Glutamatergic neuron (in vitro differentiated cells): ENCODE measurements around the gene CCDC91. TPM values are rescaled to one million over a fixed set of nuclear protein-coding genes. Genes with fewer than 3 reads are reported as not detected.

Experiments used
- DNase-seq: peaks from one replicate; pipeline ENCODE4 v3.0.0; 2022
- H3K27ac Mint-ChIP-seq: one replicate; pipeline ENCODE4 v1.8.0; 2020; ENCODE audit warnings: mild to moderate bottlenecking, mixed read lengths, inconsistent platforms; ENCODE audit not compliant: unreplicated experiment
- H3K27me3 Mint-ChIP-seq: one replicate; pipeline ENCODE4 v1.8.0; 2020; ENCODE audit warnings: mild to moderate bottlenecking, moderate library complexity, mixed read lengths, inconsistent platforms; ENCODE audit not compliant: unreplicated experiment
- H3K36me3 Mint-ChIP-seq: one replicate; pipeline ENCODE4 v1.8.0; 2020; ENCODE audit warnings: mild to moderate bottlenecking, mixed read lengths, inconsistent platforms; ENCODE audit not compliant: unreplicated experiment
- H3K4me1 Mint-ChIP-seq: one replicate; pipeline ENCODE4 v1.8.0; 2020; ENCODE audit warnings: mild to moderate bottlenecking, low read depth, mixed read lengths, inconsistent platforms; ENCODE audit not compliant: unreplicated experiment
- H3K4me3 Mint-ChIP-seq: one replicate; pipeline ENCODE4 v1.8.0; 2020; ENCODE audit warnings: mild to moderate bottlenecking, mixed read lengths, inconsistent platforms; ENCODE audit not compliant: unreplicated experiment
- H3K9me3 Mint-ChIP-seq: one replicate; pipeline ENCODE4 v1.8.0; 2020; ENCODE audit warnings: mild to moderate bottlenecking, moderate library complexity, mixed read lengths, inconsistent platforms; ENCODE audit not compliant: unreplicated experiment
- CTCF ChIP-seq: fragments of 200-600 bp; sonication (generic); IDR thresholded peaks from one replicate; pipeline ENCODE4 v1.5.0; 2021; ENCODE audit not compliant: partially characterized antibody, unreplicated experiment
- total RNA-seq: library from RNA; stranded (reverse); fragmentation: NEBNext Ultra II Directional; extraction: Animal tissue kit (Norgen Biotek cat#: 25700); gene quantifications from one replicate; pipeline ENCODE4 v1.2.1, GENCODE V29; 2021; ENCODE audit not compliant: unreplicated experiment

Gene CCDC91
- total RNA-seq, 1 donor from 2014 or later: 37.3 TPM

GRCh38 chr12:28421374-28421773, 231.1 kb downstream of the CCDC91 start:
- Mint-ChIP-seq H3K27ac (no peak overlapping the region), H3K4me3 (no peak overlapping the region), H3K4me1 (no peaks in the 10 kb centered on the region), H3K36me3 (peaks cover 5% of the 10 kb centered on the region), H3K9me3 (no peaks in the 10 kb centered on the region), H3K27me3 (no peaks in the 10 kb centered on the region)
- no peak for DNase-seq
- TF ChIP-seq CTCF: no peak

GRCh38 chr12:28424965-28425364, 234.7 kb downstream of the CCDC91 start:
- DNase-seq: no peak
- no peak overlapping the region for H3K27ac Mint-ChIP-seq
- H3K4me1 Mint-ChIP-seq: no peaks in the 10 kb centered on the region
- peaks cover 5% of the 10 kb centered on the region for H3K36me3 Mint-ChIP-seq
- H3K9me3 Mint-ChIP-seq: no peaks in the 10 kb centered on the region
- TF ChIP-seq CTCF: no peak
- H3K4me3 Mint-ChIP-seq: no peak overlapping the region
- H3K27me3 Mint-ChIP-seq: no peaks in the 10 kb centered on the region

GRCh38 chr12:28425526-28425925, 235.3 kb downstream of the CCDC91 start:
- Mint-ChIP-seq H3K4me1 (no peaks in the 10 kb centered on the region), H3K27ac (no peak overlapping the region), H3K4me3 (no peak overlapping the region), H3K36me3 (peaks cover 5% of the 10 kb centered on the region), H3K9me3 (no peaks in the 10 kb centered on the region), H3K27me3 (no peaks in the 10 kb centered on the region)
- no peak for TF ChIP-seq CTCF
- no peak for DNase-seq

GRCh38 chr12:28427046-28427445, 236.8 kb downstream of the CCDC91 start:
- no peaks in the 10 kb centered on the region for H3K9me3 Mint-ChIP-seq
- no peak for DNase-seq
- no peaks in the 10 kb centered on the region for H3K4me1 Mint-ChIP-seq
- TF ChIP-seq CTCF: no peak
- no peak overlapping the region for H3K4me3 Mint-ChIP-seq
- H3K36me3 Mint-ChIP-seq: no peaks in the 10 kb centered on the region
- H3K27me3 Mint-ChIP-seq: no peaks in the 10 kb centered on the region
- no peak overlapping the region for H3K27ac Mint-ChIP-seq

- Mint-ChIP-seq H3K36me3 (no peaks in the 10 kb centered on the region), H3K4me3 (no peak overlapping the region), H3K4me1 (peaks cover 2% of the 10 kb centered on the region), H3K27me3 (no peaks in the 10 kb centered on the region), H3K27ac (no peak overlapping the region), H3K9me3 (no peaks in the 10 kb centered on the region)
- DNase-seq: no peak
- no peak for TF ChIP-seq CTCF
These were observed 249.9 kb downstream of the CCDC91 start for GRCh38 chr12:28440081-28440608.
